ENCODE measurements around the gene PLEKHF1.
"Not testable (repeated sequence)": the region's sequence is repeated elsewhere in the genome, so short reads cannot be mapped to it uniquely, and the experiment has no call there.

PLEKHF1 gene

DNA sequence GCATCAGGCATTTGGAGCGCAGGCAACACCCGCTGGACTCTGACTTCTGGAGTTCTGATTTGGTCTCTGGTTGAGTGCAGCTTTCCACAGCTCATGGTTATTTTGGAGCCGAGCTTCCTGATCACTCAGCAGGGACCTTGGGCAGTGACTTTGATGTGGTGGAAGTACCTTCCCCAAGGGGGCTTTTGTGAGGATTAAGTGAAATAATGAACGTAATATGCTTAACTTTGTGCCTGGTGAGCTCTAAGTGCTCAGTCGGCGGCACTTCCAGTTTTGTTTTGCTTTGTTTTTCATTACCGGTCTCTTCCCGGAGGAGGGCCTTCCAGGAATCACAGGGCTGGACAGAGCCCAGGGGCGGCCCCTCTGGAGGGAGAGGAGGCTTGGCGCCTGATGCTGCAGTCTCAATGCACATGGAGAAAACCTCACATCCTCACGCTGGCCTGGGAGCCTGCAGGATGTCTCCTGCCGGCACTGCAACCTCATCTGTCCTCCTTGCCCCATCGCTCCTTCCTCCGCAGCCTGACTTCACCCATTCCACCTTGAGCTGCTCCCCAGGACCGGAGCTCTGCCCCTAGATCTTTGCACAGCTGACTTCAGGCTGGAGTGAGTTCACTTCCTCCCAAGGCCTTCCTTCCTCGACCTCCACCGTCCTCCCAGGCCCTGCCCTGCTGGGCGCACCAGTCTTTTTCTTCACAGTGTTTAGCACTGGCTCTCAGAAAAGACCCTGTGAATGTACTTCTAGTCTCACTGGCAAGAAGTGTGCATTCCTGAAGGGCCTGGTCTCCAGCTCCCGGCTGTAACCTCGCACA lies 1.5 kb downstream of the PLEKHF1 start:
- no peak for DNase-seq

DNA sequence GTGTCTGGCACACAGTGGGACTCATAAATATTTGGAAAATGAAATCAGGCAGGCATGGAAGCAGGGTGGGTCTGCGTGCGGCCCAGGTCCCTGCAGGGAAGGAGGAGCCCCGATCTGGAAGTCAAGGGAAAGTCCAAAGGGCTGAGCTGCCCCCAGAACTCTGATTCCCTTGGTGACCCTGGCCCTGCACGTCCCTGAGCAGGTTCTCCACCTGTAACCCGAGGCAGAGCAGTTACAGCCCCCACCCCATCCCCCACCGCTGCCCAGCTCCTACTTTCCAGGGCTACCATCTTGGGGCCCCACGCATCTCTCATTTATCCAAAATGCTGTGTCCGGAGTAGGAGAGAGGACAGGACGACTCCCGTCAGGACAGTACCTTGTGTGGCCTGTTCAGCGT lies 2.1 kb downstream of the PLEKHF1 start:
- no peak for DNase-seq

DNA sequence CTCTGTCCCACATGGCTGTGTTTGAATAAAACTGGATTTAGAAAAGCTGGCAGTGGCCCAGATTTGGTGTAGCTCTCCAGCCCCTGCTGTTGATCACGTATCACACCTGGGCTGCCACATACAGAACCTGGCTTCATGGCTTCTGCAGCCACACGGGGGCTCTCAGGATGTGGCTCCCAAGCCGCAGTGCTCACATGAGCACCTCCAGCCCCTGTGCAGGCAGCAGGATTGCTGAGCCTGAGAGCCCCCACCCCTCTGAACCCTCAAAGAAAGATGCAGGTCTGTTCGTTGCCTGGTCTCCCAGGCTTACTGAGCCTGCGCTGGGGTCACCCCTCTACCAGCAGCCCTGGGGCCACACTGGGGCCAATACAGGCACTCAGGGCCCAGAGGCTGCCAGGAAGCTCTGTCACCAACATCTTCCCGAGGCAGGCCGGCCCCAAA lies 2.7 kb downstream of the PLEKHF1 start:
- DNase-seq: peak in 1 of 2 experiments; percentile 51

DNA sequence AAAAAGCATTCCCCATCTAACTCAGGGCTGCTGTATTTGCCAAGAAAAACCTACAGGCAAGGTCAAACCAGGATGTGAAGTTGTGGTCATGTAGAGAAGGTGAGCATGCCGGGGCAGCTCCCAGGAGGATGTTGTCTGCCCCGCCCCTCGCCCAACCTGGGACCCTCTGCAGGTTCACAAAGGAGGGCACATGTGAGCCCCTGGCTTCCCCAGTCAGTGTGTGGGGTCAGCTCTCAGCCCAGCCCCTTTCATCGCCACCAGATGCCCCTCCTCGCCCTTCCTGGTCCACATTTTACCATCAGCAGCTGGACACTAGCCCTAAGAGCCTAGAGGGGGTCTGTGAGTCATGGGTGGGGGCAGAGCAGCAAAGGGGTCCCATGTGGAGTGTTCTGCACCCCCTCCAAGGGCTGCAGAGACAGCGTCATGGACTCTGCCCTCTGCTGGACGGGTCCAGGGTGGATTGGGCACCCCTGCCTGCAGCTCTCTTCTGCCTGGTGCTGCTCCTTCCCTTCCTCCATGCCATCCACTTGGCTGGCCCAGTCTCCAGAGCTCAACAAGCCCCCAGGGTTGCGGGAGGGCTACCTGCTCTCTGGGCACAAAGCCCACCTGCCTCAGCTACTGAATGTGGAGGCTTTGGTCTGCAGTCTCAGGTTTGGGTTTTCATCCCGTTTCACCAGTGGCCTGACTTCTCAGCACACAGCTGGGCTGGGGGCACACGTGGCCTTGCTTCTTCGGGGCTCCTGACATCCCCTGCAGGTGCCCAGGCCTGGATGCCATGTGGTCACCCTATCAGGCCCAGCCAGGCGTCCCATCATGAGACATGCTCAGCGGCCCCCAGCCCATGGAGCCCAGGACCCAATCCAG lies 3.7 kb downstream of the PLEKHF1 start:
- DNase-seq: no peak

DNA sequence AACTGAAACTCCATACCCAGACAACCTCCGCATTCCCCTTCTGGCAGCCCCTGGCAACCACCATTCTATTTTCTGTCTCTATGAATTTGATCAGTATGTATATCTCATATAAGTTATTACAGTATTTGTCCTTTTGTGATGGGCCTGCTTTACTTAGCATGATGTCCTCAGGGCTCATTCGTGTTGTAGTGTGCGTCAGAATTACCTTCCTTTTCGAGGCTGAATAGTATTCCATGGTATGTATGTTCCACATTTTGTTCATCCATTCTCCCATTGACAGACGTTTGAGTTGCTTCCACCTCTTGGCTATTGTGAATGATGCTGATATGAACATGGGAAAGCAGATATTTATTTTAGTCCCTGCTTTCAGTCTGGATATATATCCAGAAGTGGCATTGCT lies 5.0 kb downstream of the PLEKHF1 start:
- DNase-seq: no peak

DNA sequence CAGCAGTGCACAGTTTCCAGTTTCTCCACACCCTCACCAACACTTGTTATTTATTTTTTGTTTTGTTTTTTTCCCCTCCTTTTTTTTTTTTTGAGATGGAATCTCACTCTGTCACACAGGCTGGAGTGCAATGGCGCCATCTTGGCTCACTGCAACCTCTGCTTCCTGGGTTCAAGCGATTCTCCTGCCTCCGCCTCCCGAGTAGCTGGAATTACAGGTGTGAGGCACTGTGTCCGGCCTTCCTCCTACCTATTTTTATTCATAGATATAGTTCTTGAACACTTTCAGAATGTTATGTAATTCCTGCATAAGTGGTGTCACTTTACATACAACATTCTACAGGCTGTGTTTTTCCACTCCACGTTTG lies 5.7 kb downstream of the PLEKHF1 start:
- DNase-seq: not testable (repeated sequence)

DNA sequence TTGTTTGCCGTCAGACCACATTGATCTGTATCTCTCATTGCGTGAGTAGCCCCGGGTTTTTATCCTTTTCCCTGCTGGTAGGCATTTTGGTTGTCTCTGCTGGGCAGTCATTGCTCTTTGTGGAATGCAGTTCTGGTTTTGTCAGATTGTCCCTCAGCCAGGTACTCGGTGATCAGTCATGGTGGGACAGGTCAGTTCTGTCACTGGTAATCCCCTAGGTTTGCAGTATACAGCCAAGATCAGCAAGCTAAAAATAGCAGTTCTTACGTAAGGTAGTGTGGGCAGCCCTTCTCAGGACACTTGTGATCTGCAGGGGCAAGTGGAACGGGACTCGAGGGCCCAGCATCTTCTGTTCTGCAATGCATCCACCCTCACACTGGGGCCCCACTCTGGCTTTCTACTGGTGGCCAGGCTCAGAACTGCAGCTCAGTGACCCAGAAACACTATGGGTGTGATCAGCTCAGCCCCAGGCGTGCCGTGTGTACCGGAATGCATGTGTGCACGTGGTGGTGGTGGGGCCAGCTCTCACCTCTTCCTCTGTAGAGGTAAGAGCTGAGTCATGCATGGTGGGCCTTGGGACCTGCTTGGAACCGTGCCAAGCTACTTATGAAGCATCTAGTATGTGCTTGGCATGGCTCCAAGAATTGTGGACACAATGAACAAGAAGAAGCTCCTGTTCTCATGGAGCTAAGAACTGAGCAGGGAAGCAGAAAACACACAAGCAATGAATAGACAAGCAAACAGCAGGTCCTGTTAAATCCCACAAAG lies 6.3 kb downstream of the PLEKHF1 start:
- peak; percentile 73 to 91 for DNase-seq

DNA sequence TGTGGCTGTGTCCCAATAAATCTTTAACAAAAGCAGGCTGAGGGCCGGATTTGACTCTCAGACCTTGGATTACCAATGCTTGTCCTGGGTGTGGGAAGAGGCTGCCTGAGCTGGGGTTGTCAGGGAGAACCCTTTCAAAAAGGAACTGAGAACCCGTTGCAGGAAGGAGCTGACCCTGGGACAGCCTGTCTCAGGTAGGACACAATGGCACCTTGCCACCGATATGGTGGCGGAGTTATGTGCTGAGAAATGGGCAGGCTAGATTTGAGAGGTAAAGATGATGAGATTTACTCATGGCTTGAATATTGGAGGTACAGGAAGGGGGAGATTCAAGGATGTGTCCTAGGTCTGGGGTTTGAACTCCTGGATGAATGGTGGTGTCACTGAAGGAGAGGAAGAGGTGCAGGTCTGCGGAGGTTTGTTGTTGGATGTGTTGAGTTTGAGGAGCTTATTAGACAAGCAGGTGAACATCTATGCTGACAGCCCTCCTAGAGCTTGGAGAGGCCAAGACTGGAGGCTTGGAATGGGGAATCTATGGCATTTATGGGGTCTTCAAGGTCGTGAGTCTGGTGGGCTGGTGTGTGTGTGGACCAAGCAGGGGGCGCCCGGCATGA lies 7.2 kb downstream of the PLEKHF1 start:
- no peak for DNase-seq

DNA sequence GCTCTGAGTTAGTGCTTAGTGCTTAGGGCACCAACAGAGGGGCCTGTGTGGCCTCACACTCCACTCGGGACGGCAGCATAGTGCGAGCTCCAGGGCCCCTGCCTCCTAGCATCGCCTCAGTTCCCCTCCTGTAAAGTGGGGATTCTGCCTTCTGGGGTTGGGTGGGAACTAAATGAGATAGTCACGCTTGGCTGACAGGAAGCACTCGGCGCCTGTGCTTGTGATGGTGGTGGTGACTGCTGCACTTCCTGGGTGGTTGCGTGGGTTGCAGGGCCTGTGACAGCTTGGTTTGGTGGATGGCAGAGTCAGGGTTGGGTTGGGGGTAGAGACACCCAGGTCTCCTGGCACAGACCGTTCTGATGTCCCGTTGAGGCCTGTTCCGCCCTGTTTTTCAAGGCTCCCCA lies 7.7 kb downstream of the PLEKHF1 start:
- DNase-seq: peak; percentile 77 to 90

DNA sequence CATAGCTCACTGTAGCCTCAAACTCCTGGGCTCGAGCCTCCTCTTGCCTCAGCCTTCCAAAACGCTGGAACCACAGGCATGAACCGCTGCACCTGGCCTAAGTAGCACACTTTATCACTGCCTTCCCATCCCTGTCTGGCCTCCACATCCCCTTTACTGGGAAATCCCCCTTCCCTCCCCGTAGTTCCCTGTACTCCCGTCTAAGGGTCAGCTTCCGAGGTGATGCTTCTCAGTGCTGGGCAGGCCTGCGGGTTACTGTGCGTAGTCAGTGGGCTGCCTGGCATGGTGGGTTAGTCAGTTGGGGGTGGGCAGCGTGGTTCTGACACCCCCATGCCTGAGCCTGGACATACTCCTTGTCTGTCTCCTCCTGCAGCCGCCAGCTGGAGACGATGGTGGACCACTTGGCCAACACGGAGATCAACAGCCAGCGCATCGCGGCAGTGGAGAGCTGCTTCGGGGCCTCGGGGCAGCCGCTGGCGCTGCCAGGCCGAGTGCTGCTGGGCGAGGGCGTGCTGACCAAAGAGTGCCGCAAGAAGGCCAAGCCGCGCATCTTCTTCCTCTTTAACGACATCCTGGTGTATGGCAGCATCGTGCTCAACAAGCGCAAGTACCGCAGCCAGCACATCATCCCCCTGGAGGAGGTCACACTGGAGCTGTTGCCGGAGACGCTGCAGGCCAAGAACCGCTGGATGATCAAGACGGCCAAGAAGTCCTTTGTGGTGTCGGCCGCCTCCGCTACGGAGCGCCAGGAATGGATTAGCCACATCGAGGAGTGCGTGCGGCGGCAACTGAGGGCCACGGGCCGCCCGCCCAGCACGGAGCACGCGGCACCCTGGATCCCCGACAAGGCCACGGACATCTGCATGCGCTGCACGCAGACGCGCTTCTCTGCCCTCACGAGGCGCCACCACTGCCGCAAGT lies 8.4 kb downstream of the PLEKHF1 start:
- DNase-seq: no peak

DNA sequence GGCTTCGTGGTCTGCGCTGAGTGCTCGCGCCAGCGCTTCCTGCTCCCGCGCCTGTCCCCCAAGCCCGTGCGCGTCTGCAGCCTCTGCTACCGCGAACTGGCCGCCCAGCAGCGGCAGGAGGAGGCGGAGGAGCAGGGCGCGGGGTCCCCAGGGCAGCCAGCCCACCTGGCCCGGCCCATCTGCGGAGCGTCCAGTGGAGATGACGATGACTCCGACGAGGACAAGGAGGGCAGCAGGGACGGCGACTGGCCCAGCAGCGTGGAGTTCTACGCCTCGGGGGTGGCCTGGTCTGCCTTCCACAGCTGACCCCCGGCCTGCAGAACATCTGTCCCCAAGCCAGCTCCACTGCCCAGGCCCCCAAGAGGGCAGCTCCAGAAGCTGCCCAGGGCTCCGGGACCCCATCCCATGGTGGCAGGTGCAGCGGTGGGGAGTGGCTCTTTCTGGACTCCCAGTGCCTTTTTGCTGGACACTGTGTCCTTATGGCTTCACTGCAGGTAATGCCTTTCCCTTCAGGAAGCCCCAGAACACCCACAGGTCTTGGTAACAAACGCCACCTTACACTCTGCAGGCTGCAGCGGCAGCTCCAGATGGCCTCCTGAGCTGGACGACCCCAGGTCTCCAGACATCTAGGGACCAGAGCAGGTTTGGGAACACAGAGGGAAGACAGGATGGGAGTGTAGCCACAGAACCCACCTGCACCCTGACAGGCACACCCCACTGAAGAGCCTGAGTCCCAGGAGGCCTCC lies 9.3 kb downstream of the PLEKHF1 start:
- DNase-seq: no peak

DNA sequence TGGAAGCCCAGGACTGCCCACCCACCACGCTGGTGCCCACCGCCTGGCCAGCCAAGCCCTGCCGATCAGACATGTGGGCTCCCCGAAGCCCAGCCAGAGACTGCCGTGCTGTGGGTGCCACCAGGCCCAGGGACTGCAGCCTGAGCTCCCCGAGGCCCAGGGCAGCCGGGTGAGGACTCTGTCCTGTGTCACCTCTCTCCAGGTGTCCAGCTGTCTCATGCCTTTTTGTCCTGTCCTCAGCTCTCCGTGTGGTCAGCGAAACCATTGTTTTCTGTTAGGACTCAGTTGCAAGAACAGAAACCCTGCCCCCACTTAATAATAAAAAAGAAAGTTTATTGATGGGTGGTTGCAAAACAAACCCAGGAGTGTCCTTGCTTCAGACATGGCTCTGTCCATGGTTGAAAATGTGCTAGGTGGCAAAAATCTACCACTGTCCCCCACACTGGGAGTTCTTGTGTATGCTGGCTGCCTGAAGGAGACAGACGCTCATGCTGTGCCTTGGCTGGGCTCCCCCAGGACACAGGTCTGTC lies 9.9 kb downstream of the PLEKHF1 start:
- no peak for DNase-seq

DNA sequence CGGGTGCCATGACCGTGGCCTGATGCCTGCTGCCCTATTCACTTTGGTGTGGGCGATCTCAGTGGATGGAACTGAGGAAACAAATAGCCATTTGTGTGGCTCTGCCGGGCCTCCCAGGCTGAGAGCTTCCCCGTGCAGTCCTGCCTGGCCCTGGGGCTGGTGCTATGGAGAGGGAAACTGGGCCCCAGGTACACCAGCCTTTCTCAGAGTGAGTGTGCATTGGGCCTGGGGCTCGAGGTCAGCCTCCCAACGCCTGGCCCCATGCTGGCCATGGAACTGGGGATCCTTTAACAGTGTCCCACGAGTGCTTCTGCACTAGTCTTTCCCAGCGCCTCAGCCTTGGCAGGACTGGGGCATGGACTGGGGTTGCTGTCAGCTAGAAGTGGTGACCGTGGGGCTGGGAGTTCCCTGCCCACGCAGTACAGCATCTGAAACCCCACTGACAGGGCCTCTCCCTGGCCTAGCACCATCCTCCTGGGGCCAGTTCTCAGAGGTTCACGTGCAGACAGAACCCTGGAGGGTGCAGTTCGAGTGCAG lies 10.5 kb downstream of the PLEKHF1 start:
- DNase-seq: no peak

DNA sequence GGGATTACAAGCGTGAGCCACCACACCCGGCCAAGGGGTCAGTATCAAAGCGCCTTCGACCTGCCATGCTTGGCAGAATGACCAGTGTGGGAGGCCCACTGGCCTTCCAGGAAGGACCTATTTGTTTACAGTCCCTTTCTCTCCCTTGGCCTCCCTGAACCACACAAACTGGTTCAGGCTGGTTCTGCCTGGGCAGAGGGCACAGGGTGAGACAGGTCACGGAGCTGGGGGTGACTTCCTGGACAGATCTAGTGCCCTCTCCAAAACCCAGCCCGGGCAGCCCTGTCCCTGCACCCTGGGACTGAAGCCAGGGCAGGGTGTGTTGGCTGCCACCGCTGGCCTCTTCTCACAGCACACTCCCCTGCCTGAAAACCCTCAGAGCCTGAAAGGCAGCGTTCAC lies 11.3 kb downstream of the PLEKHF1 start:
- DNase-seq: no peak

DNA sequence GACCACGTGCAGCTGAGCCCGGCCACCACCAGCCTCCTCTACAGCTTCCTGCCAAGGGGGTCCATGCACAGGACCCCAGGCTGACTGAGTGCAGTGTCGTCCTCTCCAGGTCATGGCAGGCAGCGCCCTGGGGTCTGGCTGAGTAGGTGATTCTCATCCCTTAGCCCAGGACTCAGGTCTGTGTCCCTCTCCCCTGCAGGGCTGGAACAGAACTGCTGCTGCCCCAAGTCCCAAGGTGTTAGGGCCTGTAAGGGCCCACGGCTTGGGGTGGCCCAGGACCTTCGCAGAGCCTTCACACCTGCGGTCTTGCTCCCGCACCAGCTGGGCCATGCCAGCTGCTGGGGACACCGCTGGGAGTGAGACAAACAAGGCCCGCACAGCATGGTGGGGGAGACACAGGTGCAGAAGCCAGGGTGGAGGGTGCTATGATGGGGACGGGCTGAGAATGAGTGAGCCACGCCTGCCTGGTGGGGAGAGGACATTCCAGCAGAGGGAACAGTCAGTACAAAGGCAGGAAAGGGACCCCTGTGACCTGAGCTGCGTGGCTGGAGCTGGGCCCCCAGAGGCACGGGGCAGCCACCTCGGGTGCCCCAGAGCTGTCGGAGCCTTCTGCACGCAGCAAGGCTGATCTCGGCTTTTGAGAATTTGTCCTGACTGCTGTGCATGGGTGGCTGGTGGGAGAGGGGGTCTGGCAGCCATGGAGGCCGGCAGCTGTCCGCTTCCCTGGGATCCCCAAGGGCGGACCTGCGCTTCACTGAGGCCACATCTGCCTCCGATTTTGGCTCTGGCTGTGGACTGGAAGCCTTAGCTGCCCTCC lies 11.9 kb downstream of the PLEKHF1 start:
- no peak for DNase-seq

DNA sequence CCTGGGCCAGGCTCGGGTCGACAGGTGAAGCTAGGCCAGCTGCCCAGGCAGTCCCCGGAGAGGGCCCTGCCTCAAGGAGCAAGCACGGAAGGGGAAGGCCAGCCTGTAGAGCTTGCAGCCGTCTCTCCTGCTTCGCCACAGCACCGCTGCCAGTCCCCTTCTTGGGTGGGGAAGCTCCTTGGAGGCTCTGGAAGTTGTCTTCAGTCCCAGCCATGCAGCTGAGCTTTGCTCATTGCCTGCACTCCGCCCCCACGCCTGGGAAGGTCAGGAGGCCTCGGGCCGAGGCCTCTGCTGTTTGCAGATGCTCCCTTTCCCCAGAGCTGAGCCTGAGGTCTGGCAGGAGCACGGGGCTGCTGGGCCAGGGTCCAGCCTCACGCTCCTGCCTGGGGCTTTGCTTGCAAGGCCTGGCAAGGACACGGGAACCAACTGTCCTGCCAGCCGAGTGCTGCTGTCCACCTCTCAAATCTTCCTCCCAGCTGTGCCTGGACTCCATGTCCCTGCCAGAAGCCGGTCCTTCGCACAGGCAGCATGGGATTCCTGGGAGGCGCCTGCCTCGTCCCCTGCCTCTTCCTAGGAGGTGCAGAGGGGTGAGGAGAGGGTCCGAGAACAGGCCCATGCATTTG lies 13.3 kb downstream of the PLEKHF1 start:
- DNase-seq: no peak

DNA sequence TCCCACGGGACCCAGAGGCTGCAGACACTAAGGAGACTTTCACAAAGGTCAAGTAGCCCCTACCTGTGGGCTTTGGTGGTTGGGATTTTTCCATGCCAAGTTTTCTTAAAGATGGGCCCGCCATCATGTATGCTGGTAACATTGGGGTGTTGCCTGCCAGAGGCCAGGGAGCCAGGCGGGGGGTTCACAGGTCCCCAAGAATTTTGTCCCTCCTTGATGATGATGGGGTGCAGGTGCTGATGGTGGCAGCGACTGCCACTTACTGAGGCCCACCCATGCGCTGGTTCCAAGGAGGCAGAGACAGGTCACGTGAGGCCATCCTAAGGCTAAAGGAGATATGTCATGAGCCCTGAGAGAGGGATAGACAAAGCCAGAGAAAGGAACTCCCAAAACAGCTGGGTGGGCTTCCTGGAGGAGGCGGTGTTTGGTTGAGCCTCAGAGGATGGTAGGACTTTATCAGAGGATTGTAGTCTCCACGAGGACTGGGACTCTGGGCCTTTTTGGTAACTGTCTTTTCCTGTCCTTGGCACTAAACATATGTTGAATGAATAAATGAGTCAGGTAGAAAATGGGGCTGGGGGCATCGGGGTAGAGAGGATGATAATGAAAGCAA lies 14.4 kb downstream of the PLEKHF1 start:
- DNase-seq: no peak

DNA sequence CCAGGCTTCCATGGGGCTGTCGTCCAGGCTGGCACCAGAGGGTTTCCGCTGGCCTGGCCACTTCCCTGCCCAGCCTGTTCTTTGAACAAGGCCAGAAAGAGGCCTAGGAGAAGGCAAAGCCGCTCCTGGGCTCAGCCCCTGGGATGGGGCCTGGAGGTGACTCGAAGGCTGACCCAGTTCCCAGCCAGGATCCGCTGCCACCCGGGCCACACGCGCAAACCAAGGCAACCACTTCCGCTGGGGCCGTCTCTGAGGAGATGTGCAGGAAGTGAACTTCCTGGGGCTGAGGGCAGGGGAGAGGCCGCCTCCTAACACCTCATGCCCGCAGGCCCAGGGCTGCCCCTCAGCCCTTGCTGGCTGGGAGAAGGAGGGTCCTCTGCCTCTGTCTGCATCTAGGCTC lies 15.2 kb downstream of the PLEKHF1 start:
- DNase-seq: peak; percentile 68 to 75

DNA sequence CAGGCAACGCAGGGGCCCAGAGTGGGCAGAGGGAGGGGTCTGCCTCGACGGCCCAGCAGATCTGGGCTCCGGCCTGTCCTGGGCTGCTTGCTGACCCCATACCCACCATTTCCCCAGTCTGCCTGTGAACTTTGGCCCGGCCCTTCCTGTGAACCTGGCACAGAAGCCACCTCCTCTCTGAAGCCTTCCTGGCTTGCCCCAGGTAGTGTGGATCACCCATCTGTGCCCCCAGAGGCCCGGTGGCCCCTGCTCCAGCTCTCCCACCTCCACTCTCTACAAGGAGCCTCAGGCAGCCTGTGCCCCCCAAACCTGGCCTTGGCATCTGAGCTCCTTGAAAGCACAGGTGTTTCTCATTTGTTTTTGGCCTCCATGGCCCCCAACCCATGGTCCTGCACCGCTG lies 15.7 kb downstream of the PLEKHF1 start:
- DNase-seq: no peak

All from stimulated activated CD4-positive, alpha-beta T cell treated with anti-CD3 and anti-CD28 coated beads, Interleukin-4, amount 100 ng/mL, for 4 hours (primary cell).